OCI-LY7 (cell line): ENCODE measurements around the gene F3.

Source experiments
- EZH2phosphoT487 ChIP-seq: fragments of 200-600 bp; sonication (generic); IDR thresholded peaks from 2 replicates; pipeline ENCODE4 v1.6.1; 2018; ENCODE audit warnings: low read depth, borderline replicate concordance, mild to moderate bottlenecking, mixed run types, antibody characterized with exemption, low read length, moderate library complexity, mixed read lengths
- TF ChIP-seq, protein P1 (sequence below): fragments of 200-600 bp; sonication (generic); conservative IDR thresholded peaks from 2 replicates; pipeline ENCODE4 v1.5.1; 2014; ENCODE audit warnings: mild to moderate bottlenecking, antibody characterized with exemption, low read length, moderate library complexity, mixed read lengths

DNA sequence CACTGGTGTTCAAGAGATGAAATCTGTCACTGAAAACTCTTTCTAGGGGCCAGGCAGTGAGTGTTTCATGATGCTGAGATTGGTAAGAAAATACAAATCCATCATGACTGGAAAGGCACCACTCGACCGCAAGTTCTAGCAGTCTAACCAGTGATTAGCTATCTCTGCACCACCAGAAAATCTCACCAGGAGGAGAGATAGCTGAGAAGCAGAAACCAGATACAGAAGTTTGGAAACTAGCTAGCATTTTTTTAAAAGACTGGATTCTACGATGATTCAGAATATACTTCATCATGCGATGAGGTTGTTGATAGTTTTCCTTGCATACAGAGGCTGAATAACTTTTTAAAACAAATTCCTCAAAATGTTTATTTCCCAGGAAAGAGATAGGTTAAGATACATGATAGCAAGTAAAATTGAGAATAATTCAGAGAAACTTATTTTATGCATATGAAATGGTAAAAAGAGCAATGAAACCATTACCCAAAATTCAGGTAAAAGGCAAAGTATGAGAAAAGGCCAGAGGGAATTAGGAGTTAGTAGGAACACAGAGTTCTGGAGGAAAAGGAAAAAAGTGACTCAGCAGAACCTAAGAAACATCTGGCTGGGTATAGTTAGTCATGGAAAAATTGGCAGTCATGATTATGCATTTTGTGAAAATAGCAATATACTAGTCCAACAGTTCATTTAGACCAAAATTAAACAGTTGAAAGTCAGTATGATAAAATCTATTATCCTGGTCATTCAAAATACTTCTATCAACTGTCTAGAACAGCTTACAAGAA, 3.3 kb upstream of the F3 start:
- TF ChIP-seq, protein P1, sequence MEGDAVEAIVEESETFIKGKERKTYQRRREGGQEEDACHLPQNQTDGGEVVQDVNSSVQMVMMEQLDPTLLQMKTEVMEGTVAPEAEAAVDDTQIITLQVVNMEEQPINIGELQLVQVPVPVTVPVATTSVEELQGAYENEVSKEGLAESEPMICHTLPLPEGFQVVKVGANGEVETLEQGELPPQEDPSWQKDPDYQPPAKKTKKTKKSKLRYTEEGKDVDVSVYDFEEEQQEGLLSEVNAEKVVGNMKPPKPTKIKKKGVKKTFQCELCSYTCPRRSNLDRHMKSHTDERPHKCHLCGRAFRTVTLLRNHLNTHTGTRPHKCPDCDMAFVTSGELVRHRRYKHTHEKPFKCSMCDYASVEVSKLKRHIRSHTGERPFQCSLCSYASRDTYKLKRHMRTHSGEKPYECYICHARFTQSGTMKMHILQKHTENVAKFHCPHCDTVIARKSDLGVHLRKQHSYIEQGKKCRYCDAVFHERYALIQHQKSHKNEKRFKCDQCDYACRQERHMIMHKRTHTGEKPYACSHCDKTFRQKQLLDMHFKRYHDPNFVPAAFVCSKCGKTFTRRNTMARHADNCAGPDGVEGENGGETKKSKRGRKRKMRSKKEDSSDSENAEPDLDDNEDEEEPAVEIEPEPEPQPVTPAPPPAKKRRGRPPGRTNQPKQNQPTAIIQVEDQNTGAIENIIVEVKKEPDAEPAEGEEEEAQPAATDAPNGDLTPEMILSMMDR, result no peak
- no peak for TF ChIP-seq EZH2phosphoT487
